B cell (primary cell): ENCODE measurements around the gene ASAP3.

Source experiments
- EZH2 ChIP-seq: IDR thresholded peaks from 2 replicates; pipeline ENCODE4 v1.6.1; 2012; ENCODE audit warnings: borderline replicate concordance, low read depth, mild to moderate bottlenecking, moderate library complexity, low read length; ENCODE audit not compliant: insufficient read depth, poor library complexity, severe bottlenecking
- TF ChIP-seq, protein P1 (sequence below): fragments of 200-600 bp; IDR thresholded peaks from one replicate; pipeline ENCODE4 v1.8.0; 2022; ENCODE audit warnings: antibody characterized with exemption, mild to moderate bottlenecking

DNA sequence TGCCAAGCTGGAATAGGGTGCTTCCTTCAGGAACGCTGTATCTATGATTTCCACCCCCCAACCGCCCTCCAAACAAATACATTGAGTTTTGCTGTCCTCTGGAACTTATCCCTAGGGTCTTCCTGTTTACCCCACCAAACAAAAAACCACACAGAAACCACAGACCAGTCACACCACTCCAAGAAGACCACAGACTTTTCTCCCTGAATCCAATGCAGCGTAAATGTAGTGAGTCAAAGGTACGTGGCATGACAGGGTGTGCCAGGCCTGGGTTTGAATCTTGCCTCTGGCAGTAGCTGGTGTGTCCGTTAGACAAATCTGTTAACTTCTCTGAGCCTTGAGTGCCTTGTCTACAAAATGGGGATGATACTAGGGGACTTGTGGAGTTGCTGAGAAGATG lies 27.8 kb downstream of the ASAP3 start:
- TF ChIP-seq, protein P1, sequence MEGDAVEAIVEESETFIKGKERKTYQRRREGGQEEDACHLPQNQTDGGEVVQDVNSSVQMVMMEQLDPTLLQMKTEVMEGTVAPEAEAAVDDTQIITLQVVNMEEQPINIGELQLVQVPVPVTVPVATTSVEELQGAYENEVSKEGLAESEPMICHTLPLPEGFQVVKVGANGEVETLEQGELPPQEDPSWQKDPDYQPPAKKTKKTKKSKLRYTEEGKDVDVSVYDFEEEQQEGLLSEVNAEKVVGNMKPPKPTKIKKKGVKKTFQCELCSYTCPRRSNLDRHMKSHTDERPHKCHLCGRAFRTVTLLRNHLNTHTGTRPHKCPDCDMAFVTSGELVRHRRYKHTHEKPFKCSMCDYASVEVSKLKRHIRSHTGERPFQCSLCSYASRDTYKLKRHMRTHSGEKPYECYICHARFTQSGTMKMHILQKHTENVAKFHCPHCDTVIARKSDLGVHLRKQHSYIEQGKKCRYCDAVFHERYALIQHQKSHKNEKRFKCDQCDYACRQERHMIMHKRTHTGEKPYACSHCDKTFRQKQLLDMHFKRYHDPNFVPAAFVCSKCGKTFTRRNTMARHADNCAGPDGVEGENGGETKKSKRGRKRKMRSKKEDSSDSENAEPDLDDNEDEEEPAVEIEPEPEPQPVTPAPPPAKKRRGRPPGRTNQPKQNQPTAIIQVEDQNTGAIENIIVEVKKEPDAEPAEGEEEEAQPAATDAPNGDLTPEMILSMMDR: no peak
- TF ChIP-seq EZH2: no peak
